ENCODE data around the gene JAK2.
"Not testable (repeated sequence)": the region's sequence is repeated elsewhere in the genome, so short reads cannot be mapped to it uniquely, and the experiment has no call there.

The JAK2 gene

GRCh38 chr9:4984621-4985385, at the start of gene JAK2:
Gene JAK2 (plus strand): TSS chr9:4985272. CDS start chr9:5021988, 36,716 bp downstream.
- DNase-seq (ENCODE audit: low read depth): peak; percentile 91

GRCh38 chr9:4936277-4936676, 48.8 kb upstream of the JAK2 start:
- no peak for DNase-seq (ENCODE audit: low read depth)

GRCh38 chr9:4936823-4937222, 48.2 kb upstream of the JAK2 start:
- no peak for DNase-seq (ENCODE audit: low read depth)

GRCh38 chr9:4937446-4937845, 47.6 kb upstream of the JAK2 start:
- DNase-seq (ENCODE audit: low read depth): no peak

GRCh38 chr9:4938496-4938895, 46.6 kb upstream of the JAK2 start:
- DNase-seq (ENCODE audit: low read depth): no peak

GRCh38 chr9:4939118-4939561, 45.9 kb upstream of the JAK2 start:
- DNase-seq (ENCODE audit: low read depth): no peak

- DNase-seq (ENCODE audit: low read depth): not testable (repeated sequence)
Observed at GRCh38 chr9:4942042-4942691, 42.9 kb upstream of the JAK2 start.

GRCh38 chr9:4943346-4943745, 41.7 kb upstream of the JAK2 start:
- DNase-seq (ENCODE audit: low read depth): no peak

GRCh38 chr9:4944431-4945211, 40.5 kb upstream of the JAK2 start:
- DNase-seq (ENCODE audit: low read depth): not testable (repeated sequence)

- no peak for DNase-seq (ENCODE audit: low read depth)
Observed at GRCh38 chr9:4946937-4947336, 38.1 kb upstream of the JAK2 start.

GRCh38 chr9:4955836-4956235, 29.2 kb upstream of the JAK2 start:
- peak; percentile 5 for DNase-seq (ENCODE audit: low read depth)

GRCh38 chr9:4959031-4959430, 26.0 kb upstream of the JAK2 start:
- no peak for DNase-seq (ENCODE audit: low read depth)

- DNase-seq (ENCODE audit: low read depth): no peak
Observed at GRCh38 chr9:4962085-4962484, 23.0 kb upstream of the JAK2 start.

GRCh38 chr9:4964540-4964939, 20.5 kb upstream of the JAK2 start:
- no peak for DNase-seq (ENCODE audit: low read depth)

GRCh38 chr9:4965174-4965821, 19.8 kb upstream of the JAK2 start:
- no peak for DNase-seq (ENCODE audit: low read depth)

- DNase-seq (ENCODE audit: low read depth): peak; percentile 36
Observed at GRCh38 chr9:4967523-4967922, 17.5 kb upstream of the JAK2 start.

GRCh38 chr9:4969130-4969529, 15.9 kb upstream of the JAK2 start:
- no peak for DNase-seq (ENCODE audit: low read depth)

- DNase-seq (ENCODE audit: low read depth): no peak
Observed at GRCh38 chr9:4970970-4971641, 14.0 kb upstream of the JAK2 start.

GRCh38 chr9:4973246-4973645, 11.8 kb upstream of the JAK2 start:
- no peak for DNase-seq (ENCODE audit: low read depth)

GRCh38 chr9:4973902-4974301, 11.2 kb upstream of the JAK2 start:
- no peak for DNase-seq (ENCODE audit: low read depth)

GRCh38 chr9:4979239-4979638, 5.8 kb upstream of the JAK2 start:
- no peak for DNase-seq (ENCODE audit: low read depth)

Data from fibroblast of the conjunctiva (primary cell).